Measurements from ENCODE around the gene GSTM3.
"Not testable (repeated sequence)": the region's sequence is repeated elsewhere in the genome, so short reads cannot be mapped to it uniquely, and the experiment has no call there.

GSTM3 gene

GRCh38 chr1:109694400-109694799 is 46.4 kb downstream of the GSTM3 start:
- not testable (repeated sequence) for DNase-seq

- no peak for DNase-seq
Observed at GRCh38 chr1:109691759-109692158, 49.1 kb downstream of the GSTM3 start.

GRCh38 chr1:109689844-109690405 is 50.9 kb downstream of the GSTM3 start:
- no peak for DNase-seq

- no peak for DNase-seq
Observed at GRCh38 chr1:109687641-109688499, 53.0 kb downstream of the GSTM3 start, which contains the start of gene GSTM1. Gene GSTM1 (plus strand): TSS chr1:109687817. CDS start chr1:109687874, 57 bp downstream.

- DNase-seq = not testable (repeated sequence)
Observed at GRCh38 chr1:109687109-109687508, 53.7 kb downstream of the GSTM3 start.

GRCh38 chr1:109685890-109686289 is 54.9 kb downstream of the GSTM3 start:
- not testable (repeated sequence) for DNase-seq

- not testable (repeated sequence) for DNase-seq
Observed at GRCh38 chr1:109685399-109685798, 55.4 kb downstream of the GSTM3 start.

GRCh38 chr1:109684777-109685176 is 56.1 kb downstream of the GSTM3 start:
- not testable (repeated sequence) for DNase-seq
